HTERT RPE-1 (cell line): Measurements from ENCODE around the gene TMPRSS3.
"Not testable (repeated sequence)": the region's sequence is repeated elsewhere in the genome, so short reads cannot be mapped to it uniquely, and the experiment has no call there.

Source experiments
- in situ Hi-C: fragments of 300-500 bp; cut with MboI; formaldehyde crosslinking; loops from 4 replicates; pipeline ENCODE4 v1.14.3; 2020; ENCODE audit warnings: low sequenced_read_pairs

Gene TMPRSS3

GRCh38 chr21:42409366-42409765 is 13.5 kb upstream of the TMPRSS3 start:
- in situ Hi-C loops, result no loop called here

- in situ Hi-C loops, result not testable (repeated sequence)
Measured at GRCh38 chr21:42408718-42409117, 12.9 kb upstream of the TMPRSS3 start.

GRCh38 chr21:42407476-42407875 is 11.6 kb upstream of the TMPRSS3 start:
- in situ Hi-C loops, result no loop called here

GRCh38 chr21:42406866-42407265 is 11.0 kb upstream of the TMPRSS3 start:
- in situ Hi-C loops, result no loop called here

GRCh38 chr21:42406201-42406621 is 10.4 kb upstream of the TMPRSS3 start:
- in situ Hi-C loops, result no loop called here

- in situ Hi-C loops, result no loop called here
Measured at GRCh38 chr21:42405064-42406013, 9.5 kb upstream of the TMPRSS3 start.

GRCh38 chr21:42404539-42404938 is 8.7 kb upstream of the TMPRSS3 start:
- in situ Hi-C loops, result no loop called here

GRCh38 chr21:42403611-42404231 is 7.9 kb upstream of the TMPRSS3 start, which contains the start of gene UBASH3A:
Gene UBASH3A (plus strand): TSS chr21:42403902. CDS start chr21:42403946, 44 bp downstream.
- in situ Hi-C loops, result no loop called here

- in situ Hi-C loops, result no loop called here
Measured at GRCh38 chr21:42401820-42402251, 6.0 kb upstream of the TMPRSS3 start.

GRCh38 chr21:42401154-42401553 is 5.3 kb upstream of the TMPRSS3 start:
- in situ Hi-C loops, result no loop called here

GRCh38 chr21:42400525-42400924 is 4.7 kb upstream of the TMPRSS3 start:
- in situ Hi-C loops, result no loop called here

- in situ Hi-C loops, result no loop called here
Measured at GRCh38 chr21:42398436-42399028, 2.7 kb upstream of the TMPRSS3 start.

GRCh38 chr21:42397746-42398394 is 2.0 kb upstream of the TMPRSS3 start:
- in situ Hi-C loops, result no loop called here

GRCh38 chr21:42396799-42397745 is 1.2 kb upstream of the TMPRSS3 start:
- in situ Hi-C loops, result no loop called here

- in situ Hi-C loops, result no loop called here
Measured at GRCh38 chr21:42395302-42395701, 550 bp downstream of the TMPRSS3 start.

- in situ Hi-C loops, result no loop called here
Measured at GRCh38 chr21:42393443-42393950, 2.4 kb downstream of the TMPRSS3 start.

GRCh38 chr21:42392731-42393442 is 3.0 kb downstream of the TMPRSS3 start:
- in situ Hi-C loops, result no loop called here

GRCh38 chr21:42391297-42391696 is 4.6 kb downstream of the TMPRSS3 start:
- in situ Hi-C loops, result no loop called here

- in situ Hi-C loops, result no loop called here
Measured at GRCh38 chr21:42390696-42391095, 5.2 kb downstream of the TMPRSS3 start.
